GM10266 (cell line): ENCODE data around the gene SGSH.

Experiments
- DNase-seq: peaks from one replicate; pipeline ENCODE4 v3.0.0; 2012; ENCODE audit errors: extremely low spot score
- TF ChIP-seq, protein P1 (sequence below): IDR thresholded peaks from 2 replicates; pipeline ENCODE4 v1.5.1; 2012; ENCODE audit warnings: mild to moderate bottlenecking, low read depth; ENCODE audit not compliant: control insufficient read depth, insufficient read depth; ENCODE audit errors: missing control alignments

Gene SGSH

GRCh38 chr17:80160536-80160935 lies 59.6 kb downstream of the SGSH start:
- TF ChIP-seq, protein P1, sequence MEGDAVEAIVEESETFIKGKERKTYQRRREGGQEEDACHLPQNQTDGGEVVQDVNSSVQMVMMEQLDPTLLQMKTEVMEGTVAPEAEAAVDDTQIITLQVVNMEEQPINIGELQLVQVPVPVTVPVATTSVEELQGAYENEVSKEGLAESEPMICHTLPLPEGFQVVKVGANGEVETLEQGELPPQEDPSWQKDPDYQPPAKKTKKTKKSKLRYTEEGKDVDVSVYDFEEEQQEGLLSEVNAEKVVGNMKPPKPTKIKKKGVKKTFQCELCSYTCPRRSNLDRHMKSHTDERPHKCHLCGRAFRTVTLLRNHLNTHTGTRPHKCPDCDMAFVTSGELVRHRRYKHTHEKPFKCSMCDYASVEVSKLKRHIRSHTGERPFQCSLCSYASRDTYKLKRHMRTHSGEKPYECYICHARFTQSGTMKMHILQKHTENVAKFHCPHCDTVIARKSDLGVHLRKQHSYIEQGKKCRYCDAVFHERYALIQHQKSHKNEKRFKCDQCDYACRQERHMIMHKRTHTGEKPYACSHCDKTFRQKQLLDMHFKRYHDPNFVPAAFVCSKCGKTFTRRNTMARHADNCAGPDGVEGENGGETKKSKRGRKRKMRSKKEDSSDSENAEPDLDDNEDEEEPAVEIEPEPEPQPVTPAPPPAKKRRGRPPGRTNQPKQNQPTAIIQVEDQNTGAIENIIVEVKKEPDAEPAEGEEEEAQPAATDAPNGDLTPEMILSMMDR: no peak
- DNase-seq: no peak
